ENCODE results near the gene MED19. TPM values are rescaled to one million over a fixed set of nuclear protein-coding genes. Genes with fewer than 3 reads are reported as not detected.

Gene MED19
- total RNA-seq, 2 experiments from 2014 or later: 13.6 to 14.9 TPM

GRCh38 chr11:57667736-57668433, 44.1 kb downstream of the MED19 start, which contains the start of gene ZDHHC5:
TSS of gene ZDHHC5 (plus strand) at chr11:57668114. CDS start at chr11:57673091, 4,977 bp downstream.
- DNase-seq: peak; percentile 100
- peaks cover 45% of the 10 kb centered on the region for H3K4me1 Mint-ChIP-seq (ENCODE audit: low read depth)
- peaks cover 28% of the 10 kb centered on the region for H3K36me3 Mint-ChIP-seq (ENCODE audit: low read depth)
- POLR2A ChIA-PET: interaction anchor here (0.7 to 2.5 kb wide), 4 partner anchors 10 to 138 kb away, joined by 3 to 12 read pairs (median 4); partner anchors contain the start of genes CLP1, MED19 and SELENOH
- peak within 1 kb of the TSS; percentile 96 for H3K4me3 Mint-ChIP-seq
- CTCF ChIA-PET: interaction anchor here (0.6 to 3.3 kb wide), 5 partner anchors 10 to 210 kb away, joined by 3 to 11 read pairs (median 10); partner anchors contain the start of gene CLP1
- H3K27me3 Mint-ChIP-seq (ENCODE audit: low read depth): no peaks in the 10 kb centered on the region
- peak; percentile 92 for ATAC-seq
- no peaks in the 10 kb centered on the region for H3K9me3 Mint-ChIP-seq (ENCODE audit: insufficient read depth)
- peak within 1 kb of the TSS; percentile 99 for H3K27ac Mint-ChIP-seq

- ChIA-PET POLR2A (interaction anchor here (0.7 to 2.5 kb wide), 5 partner anchors 9 to 133 kb away, joined by 3 to 12 read pairs (median 4); partner anchors contain the start of genes CLP1, MED19 and SELENOH), CTCF (interaction anchor here (0.7 to 3.3 kb wide), 8 partner anchors 9 to 857 kb away, joined by 3 to 15 read pairs (median 8); partner anchors contain the start of genes CLP1 and UBE2L6)
- H3K9me3 Mint-ChIP-seq (ENCODE audit: insufficient read depth): no peaks in the 10 kb centered on the region
Measured at GRCh38 chr11:57667117-57667735, 44.8 kb downstream of the MED19 start.

GRCh38 chr11:57663975-57664374, 48.0 kb downstream of the MED19 start:
- H3K4me3 Mint-ChIP-seq: no peak overlapping the region

More at GRCh38 chr11:57667117-57667735, 44.8 kb downstream of the MED19 start:
- peaks cover 43% of the 10 kb centered on the region for H3K4me1 Mint-ChIP-seq (ENCODE audit: low read depth)
- no peaks in the 10 kb centered on the region for H3K27me3 Mint-ChIP-seq (ENCODE audit: low read depth)
- ATAC-seq: peak; percentile 75
- H3K36me3 Mint-ChIP-seq (ENCODE audit: low read depth): peaks cover 30% of the 10 kb centered on the region
- H3K27ac Mint-ChIP-seq: peak overlapping the region; percentile 99
- peak; percentile 97 for DNase-seq
- peak overlapping the region; percentile 96 for H3K4me3 Mint-ChIP-seq

GRCh38 chr11:57662893-57663292, 49.1 kb downstream of the MED19 start:
- Mint-ChIP-seq H3K9me3 (ENCODE audit: insufficient read depth) (no peaks in the 10 kb centered on the region), H3K4me1 (ENCODE audit: low read depth) (peaks cover 33% of the 10 kb centered on the region), H3K27me3 (ENCODE audit: low read depth) (no peaks in the 10 kb centered on the region), H3K27ac (peak overlapping the region; percentile 16), H3K36me3 (ENCODE audit: low read depth) (peaks cover 39% of the 10 kb centered on the region), H3K4me3 (no peak overlapping the region)
- ATAC-seq: no peak
- DNase-seq: no peak
- CTCF ChIA-PET: interaction anchor here (1.1 to 1.5 kb wide), 5 partner anchors 22 to 138 kb away, joined by 3 to 12 read pairs (median 4); partner anchors contain the start of gene MED19
- POLR2A ChIA-PET: no interaction called here

More at GRCh38 chr11:57663975-57664374, 48.0 kb downstream of the MED19 start:
- ChIA-PET CTCF (no interaction called here), POLR2A (no interaction called here)
- no peaks in the 10 kb centered on the region for H3K9me3 Mint-ChIP-seq (ENCODE audit: insufficient read depth)
- H3K4me1 Mint-ChIP-seq (ENCODE audit: low read depth): peaks cover 30% of the 10 kb centered on the region
- DNase-seq (no peak), ATAC-seq (no peak)
- H3K36me3 Mint-ChIP-seq (ENCODE audit: low read depth): peaks cover 41% of the 10 kb centered on the region
- no peak overlapping the region for H3K27ac Mint-ChIP-seq
- no peaks in the 10 kb centered on the region for H3K27me3 Mint-ChIP-seq (ENCODE audit: low read depth)

DNA sequence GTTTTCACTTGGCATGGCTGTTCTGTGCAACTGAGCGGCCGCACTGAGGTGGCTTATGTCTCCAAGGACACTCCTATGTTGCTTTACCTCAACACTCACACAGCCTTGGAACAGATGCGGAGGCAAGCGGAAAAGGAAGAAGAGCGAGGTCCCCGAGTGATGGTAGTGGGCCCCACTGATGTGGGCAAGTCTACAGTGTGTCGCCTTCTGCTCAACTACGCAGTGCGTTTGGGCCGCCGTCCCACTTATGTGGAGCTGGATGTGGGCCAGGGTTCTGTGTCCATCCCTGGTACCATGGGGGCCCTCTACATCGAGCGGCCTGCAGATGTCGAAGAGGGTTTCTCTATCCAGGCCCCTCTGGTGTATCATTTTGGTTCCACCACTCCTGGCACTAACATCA, 52.3 kb downstream of the MED19 start:
- Mint-ChIP-seq H3K27me3 (ENCODE audit: low read depth) (no peaks in the 10 kb centered on the region), H3K4me3 (no peak overlapping the region), H3K4me1 (ENCODE audit: low read depth) (peaks cover 38% of the 10 kb centered on the region), H3K27ac (no peak overlapping the region), H3K9me3 (ENCODE audit: insufficient read depth) (no peaks in the 10 kb centered on the region), H3K36me3 (ENCODE audit: low read depth) (peaks cover 38% of the 10 kb centered on the region)
- CTCF ChIA-PET: no interaction called here
- no peak for ATAC-seq
- POLR2A ChIA-PET: no interaction called here
- no peak for DNase-seq

DNA sequence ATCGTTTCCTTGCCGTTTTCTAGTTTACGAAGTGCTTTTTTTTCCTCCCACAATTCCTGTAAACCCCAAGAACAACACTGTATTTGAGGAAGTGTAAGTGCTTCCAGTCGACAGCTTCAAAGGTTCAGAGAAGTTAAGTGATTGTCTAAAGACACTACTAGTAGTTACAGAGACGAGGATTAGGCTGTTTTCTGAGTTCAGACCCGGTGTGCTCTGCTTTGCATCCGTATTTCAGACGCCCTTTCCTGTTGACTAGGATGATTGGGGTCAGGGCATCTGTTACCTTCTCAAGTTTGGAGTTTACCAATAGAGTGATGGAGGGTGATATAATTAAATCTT, 54.0 kb downstream of the MED19 start:
- H3K27ac Mint-ChIP-seq: peak overlapping the region; percentile 96
- DNase-seq (no peak), ATAC-seq (no peak)
- H3K27me3 Mint-ChIP-seq (ENCODE audit: low read depth): no peaks in the 10 kb centered on the region
- ChIA-PET POLR2A (interaction anchor here (0.8 to 1.3 kb wide), 4 partner anchors 9 to 144 kb away, joined by 3 read pairs; partner anchors contain the start of gene SELENOH), CTCF (interaction anchor here (1.1 to 2.0 kb wide), 3 partner anchors 9 to 144 kb away, joined by 4 to 13 read pairs (median 11); partner anchors contain the start of gene ZDHHC5)
- H3K36me3 Mint-ChIP-seq (ENCODE audit: low read depth): peaks cover 38% of the 10 kb centered on the region
- peaks cover 45% of the 10 kb centered on the region for H3K4me1 Mint-ChIP-seq (ENCODE audit: low read depth)
- peak overlapping the region; percentile 100 for H3K4me3 Mint-ChIP-seq
- no peaks in the 10 kb centered on the region for H3K9me3 Mint-ChIP-seq (ENCODE audit: insufficient read depth)

- H3K36me3 Mint-ChIP-seq (ENCODE audit: low read depth): peaks cover 33% of the 10 kb centered on the region
- peak within 1 kb of the TSS; percentile 100 for H3K4me3 Mint-ChIP-seq
- CTCF ChIA-PET: interaction anchor here (0.8 to 2.0 kb wide), 5 partner anchors 10 to 164 kb away, joined by 3 to 13 read pairs (median 4); partner anchors contain the start of gene ZDHHC5
- no peaks in the 10 kb centered on the region for H3K9me3 Mint-ChIP-seq (ENCODE audit: insufficient read depth)
- H3K4me1 Mint-ChIP-seq (ENCODE audit: low read depth): peaks cover 46% of the 10 kb centered on the region
- DNase-seq (peak; percentile 99), ATAC-seq (peak; percentile 98)
- no peaks in the 10 kb centered on the region for H3K27me3 Mint-ChIP-seq (ENCODE audit: low read depth)
- H3K27ac Mint-ChIP-seq: peak within 1 kb of the TSS; percentile 96
- POLR2A ChIA-PET: interaction anchor here (0.6 to 1.3 kb wide), 6 partner anchors 9 to 921 kb away, joined by 3 to 4 read pairs (median 3); partner anchors contain the start of gene SELENOH
Measured at GRCh38 chr11:57657194-57658022, 54.6 kb downstream of the MED19 start, which contains the start of gene CLP1. TSS of gene CLP1 (plus strand) at chr11:57657762. CDS start at chr11:57659477, 1,715 bp downstream.

GRCh38 chr11:57656885-57657193, 55.2 kb downstream of the MED19 start:
- peak overlapping the region; percentile 100 for H3K4me3 Mint-ChIP-seq
- H3K27me3 Mint-ChIP-seq (ENCODE audit: low read depth): no peaks in the 10 kb centered on the region
- peak overlapping the region; percentile 67 for H3K27ac Mint-ChIP-seq
- H3K36me3 Mint-ChIP-seq (ENCODE audit: low read depth): peaks cover 29% of the 10 kb centered on the region
- peaks cover 46% of the 10 kb centered on the region for H3K4me1 Mint-ChIP-seq (ENCODE audit: low read depth)
- H3K9me3 Mint-ChIP-seq (ENCODE audit: insufficient read depth): no peaks in the 10 kb centered on the region
- DNase-seq: no peak
- no peak for ATAC-seq
- POLR2A ChIA-PET: interaction anchor here (0.6 to 1.3 kb wide), 3 partner anchors 143 to 921 kb away, joined by 3 to 4 read pairs (median 3); no protein-coding TSS in a partner anchor
- CTCF ChIA-PET: interaction anchor here (0.8 to 2.0 kb wide), 3 partner anchors 13 to 163 kb away, joined by 3 to 13 read pairs (median 3); no protein-coding TSS in a partner anchor

Other genes starting within 250 kb of the MED19 start
- 10 to 100 TPM; 26.4 to 28.4 TPM for gene SLC43A1, start 196.5 kb downstream of the MED19 start, total RNA-seq
- gene TIMM10, start 181.5 kb downstream of the MED19 start, total RNA-seq: 10 to 100 TPM; 65.4 to 65.8 TPM
- not detected for gene SMTNL1, start 174.6 kb downstream of the MED19 start, total RNA-seq
- gene UBE2L6, start 144.5 kb downstream of the MED19 start, total RNA-seq: 100 to 1,000 TPM; 222 to 232 TPM
- not detected for gene SERPING1, start 114.5 kb downstream of the MED19 start, total RNA-seq
- gene YPEL4, start 62.3 kb downstream of the MED19 start, total RNA-seq: under 1 TPM; 0.11 to 0.13 TPM
- 10 to 100 TPM; 18.9 to 20.5 TPM for gene CLP1, start 54.5 kb downstream of the MED19 start, total RNA-seq
- gene ZDHHC5, start 44.1 kb downstream of the MED19 start, total RNA-seq: 10 to 100 TPM; 77.8 to 82.4 TPM
- 10 to 100 TPM; 65.0 to 68.7 TPM for gene TMX2, start 378 bp upstream of the MED19 start, total RNA-seq
- 100 to 1,000 TPM; 204 to 210 TPM for gene SELENOH, start 29.3 kb upstream of the MED19 start, total RNA-seq
- gene BTBD18, start 39.6 kb upstream of the MED19 start, total RNA-seq: not detected
- 1 to 10 TPM; 6.8 to 8.4 TPM for gene CTNND1, start 49.6 kb upstream of the MED19 start, total RNA-seq